H1 (cell line): ENCODE data around the gene ADK. TPM values are rescaled to one million over a fixed set of nuclear protein-coding genes. Genes with fewer than 3 reads are reported as not detected.

Experiments
- CTCF ChIA-PET: fragments of 300-600 bp; sonication (Branson Sonifier 250); formaldehyde crosslinking; loops from one replicate; lab custom pipeline; 2021; ENCODE audit not compliant: partially characterized antibody; lab: Charles Lee
- POLR2A ChIA-PET: fragments of 300-600 bp; sonication (Branson Sonifier 250); formaldehyde crosslinking; loops from one replicate; lab custom pipeline; 2021; ENCODE audit warnings: inconsistent platforms; ENCODE audit not compliant: partially characterized antibody; lab: Charles Lee
- DNase-seq, 2 experiments: peaks; one replicate each; pipeline versions ENCODE4 v3.0.0 to v3.0.0-alpha.2; 2010 to 2022; ENCODE audit warnings: low spot score in 2 of 2, low read depth in 1 of 2, mixed read lengths in 1 of 2
- FAIRE-seq: peaks from 2 replicates; lab custom pipeline; 2011; peaks lifted over from hg19 to GRCh38; lab: Jason Lieb, UNC
- H2AFZ ChIP-seq: 2 replicates; pipeline ENCODE4 v1.8.1; 2012; ENCODE audit warnings: low read length, inconsistent platforms
- H2AK5ac ChIP-seq: 2 replicates; pipeline ENCODE4 v1.6.1; 2013; ENCODE audit warnings: low read depth, low read length
- H2BK120ac ChIP-seq: replicated peaks from 2 replicates; pipeline ENCODE3; 2013; ENCODE audit warnings: low read depth, low read length, inconsistent platforms
- H2BK12ac ChIP-seq: 2 replicates; pipeline ENCODE4 v1.6.1; 2013; ENCODE audit warnings: low read depth, low read length
- H2BK15ac ChIP-seq: 2 replicates; pipeline ENCODE4 v1.6.1; 2013; ENCODE audit warnings: low read length
- H2BK20ac ChIP-seq: 2 replicates; pipeline ENCODE4 v1.6.1; 2013; ENCODE audit warnings: low read length
- H2BK5ac ChIP-seq: 2 replicates; pipeline ENCODE4 v1.6.1; 2013; ENCODE audit warnings: low read depth, low read length
- H3K14ac ChIP-seq: 2 replicates; pipeline ENCODE4 v1.6.1; 2013; ENCODE audit warnings: inconsistent platforms; ENCODE audit not compliant: insufficient read length
- H3K18ac ChIP-seq: 2 replicates; pipeline ENCODE4 v1.6.1; 2013; ENCODE audit warnings: low read length; ENCODE audit errors: extremely low read depth
- H3K23ac ChIP-seq: 2 replicates; pipeline ENCODE4 v1.6.1; 2013; ENCODE audit warnings: inconsistent platforms; ENCODE audit not compliant: insufficient read length
- H3K23me2 ChIP-seq: 2 replicates; pipeline ENCODE4 v1.6.1; 2013; ENCODE audit warnings: low read depth, low read length
- H3K27ac ChIP-seq: 2 replicates; pipeline ENCODE4 v1.6.1; 2011; ENCODE audit warnings: low read depth, low read length, inconsistent platforms
- H3K27me3 ChIP-seq, 4 experiments: replicated peaks in 1 of 4; 1 replicate in 1 of 4; 2 replicates in 3 of 4; pipeline versions ENCODE4 v1.6.1 to v1.8.1; 2011 to 2013; ENCODE audit warnings: low read length in 3 of 4, mild to moderate bottlenecking in 3 of 4, inconsistent platforms in 2 of 4, mixed read lengths in 2 of 4, moderate library complexity in 1 of 4; ENCODE audit not compliant: control insufficient read depth in 3 of 4, insufficient read depth in 3 of 4; ENCODE audit errors: extremely low read depth in 1 of 4
- H3K36me3 ChIP-seq, 4 experiments: 2 replicates each; pipeline versions ENCODE4 v1.6.1 to v1.8.1; 2011 to 2013; ENCODE audit warnings: mild to moderate bottlenecking in 4 of 4, low read length in 3 of 4, moderate library complexity in 2 of 4, control low read depth in 1 of 4, inconsistent platforms in 1 of 4; ENCODE audit not compliant: insufficient read depth in 4 of 4, control insufficient read depth in 2 of 4
- H3K4ac ChIP-seq: replicated peaks from 2 replicates; pipeline ENCODE3; 2013; ENCODE audit warnings: low read length, low read depth, mixed read lengths, inconsistent platforms; ENCODE audit not compliant: insufficient read length
- H3K4me1 ChIP-seq, 4 experiments: replicated peaks in 1 of 4; 1 replicate in 1 of 4; 2 replicates in 3 of 4; pipeline versions ENCODE4 v1.6.1 to v1.8.1; 2011 to 2013; ENCODE audit warnings: low read length in 3 of 4, inconsistent platforms in 2 of 4, mixed read lengths in 1 of 4; ENCODE audit not compliant: insufficient read depth in 4 of 4, control insufficient read depth in 3 of 4
- H3K4me2 ChIP-seq, 2 experiments: 2 replicates each; pipeline versions ENCODE4 v1.6.1 to v1.8.1; 2011 to 2013; ENCODE audit warnings: low read depth in 2 of 2, low read length in 2 of 2, control low read depth in 1 of 2, inconsistent platforms in 1 of 2, mild to moderate bottlenecking in 1 of 2; ENCODE audit not compliant: insufficient read depth in 1 of 2
- H3K4me3 ChIP-seq, 4 experiments: fragments of 200-600, 300-600 bp in 1 of 4; sonication (generic), shearing (Covaris generic), sonication (Bioruptor Twin) in 1 of 4; 2 replicates each; pipeline versions ENCODE4 v1.5.1 to v1.8.1; 2011 to 2016; ENCODE audit warnings: low read length in 4 of 4, low read depth in 3 of 4, control low read depth in 2 of 4, inconsistent platforms in 2 of 4, mild to moderate bottlenecking in 2 of 4, mixed read lengths in 1 of 4, moderate library complexity in 1 of 4; ENCODE audit not compliant: insufficient read depth in 2 of 4; ENCODE audit errors: extremely low read depth in 1 of 4
- H3K56ac ChIP-seq: replicated peaks from 2 replicates; pipeline ENCODE3; 2013; ENCODE audit warnings: low read depth, mild to moderate bottlenecking, mixed read lengths, low read length, inconsistent platforms; ENCODE audit not compliant: insufficient read length
- H3K79me1 ChIP-seq: 2 replicates; pipeline ENCODE4 v1.6.1; 2013; ENCODE audit warnings: low read depth, low read length, control low read depth
- H3K79me2 ChIP-seq, 2 experiments: 2 replicates each; pipeline versions ENCODE4 v1.6.1 to v1.8.1; 2012 to 2013; ENCODE audit warnings: low read length in 2 of 2, mild to moderate bottlenecking in 2 of 2, inconsistent platforms in 1 of 2; ENCODE audit not compliant: insufficient read depth in 2 of 2, control insufficient read depth in 1 of 2
- H3K9ac ChIP-seq, 4 experiments: replicated peaks in 1 of 4; 1 replicate in 1 of 4; 2 replicates in 3 of 4; pipeline versions ENCODE4 v1.6.1 to v1.8.1; 2011 to 2013; ENCODE audit warnings: low read depth in 3 of 4, low read length in 3 of 4, control low read depth in 2 of 4, mild to moderate bottlenecking in 2 of 4, moderate library complexity in 2 of 4, inconsistent platforms in 1 of 4; ENCODE audit errors: extremely low read depth in 1 of 4
- H3K9me3 ChIP-seq, 2 experiments: 2 replicates each; pipeline versions ENCODE4 v1.6.1 to v1.8.1; 2012 to 2013; ENCODE audit warnings: mild to moderate bottlenecking in 2 of 2, moderate library complexity in 2 of 2, control low read depth in 1 of 2, inconsistent platforms in 1 of 2, low read depth in 1 of 2, low read length in 1 of 2, mixed read lengths in 1 of 2; ENCODE audit not compliant: insufficient read depth in 2 of 2
- H4K20me1 ChIP-seq, 2 experiments: replicated peaks in 1 of 2; 2 replicates each; pipeline versions ENCODE3 to v1.8.1; 2011 to 2013; ENCODE audit warnings: inconsistent platforms in 2 of 2, low read length in 2 of 2, mild to moderate bottlenecking in 1 of 2; ENCODE audit not compliant: insufficient read depth in 2 of 2, control insufficient read depth in 1 of 2
- H4K5ac ChIP-seq: 2 replicates; pipeline ENCODE4 v1.6.1; 2013; ENCODE audit warnings: low read length, low read depth, mixed read lengths, inconsistent platforms; ENCODE audit not compliant: insufficient read length
- H4K8ac ChIP-seq: 2 replicates; pipeline ENCODE4 v1.8.0; 2013; ENCODE audit warnings: mild to moderate bottlenecking, moderate library complexity, low read length, inconsistent platforms; ENCODE audit not compliant: insufficient read depth; ENCODE audit errors: extremely low read depth
- H4K91ac ChIP-seq: replicated peaks from 2 replicates; pipeline ENCODE3; 2013; ENCODE audit warnings: low read length, mixed read lengths, inconsistent platforms; ENCODE audit not compliant: insufficient read length
- RFX5 ChIP-seq: IDR thresholded peaks from 2 replicates; pipeline ENCODE4 v1.6.1; 2011; ENCODE audit warnings: low read depth, low read length, improper control_type of control experiment, borderline replicate concordance
- TBP ChIP-seq: IDR thresholded peaks from 2 replicates; pipeline ENCODE4 v1.6.1; 2011; ENCODE audit warnings: low read depth, low read length, improper control_type of control experiment
- TCF12 ChIP-seq: IDR thresholded peaks from 2 replicates; pipeline ENCODE4 v1.6.1; 2011; ENCODE audit warnings: low read depth, mild to moderate bottlenecking, low read length
- YY1 ChIP-seq: IDR thresholded peaks from 2 replicates; pipeline ENCODE4 v1.6.1; 2011; ENCODE audit warnings: low read depth, mild to moderate bottlenecking, low read length
- WGBS, 2 experiments: shearing (Covaris generic) in 1 of 2; methylation state at CpG; one replicate each; pipeline versions ENCODE4 v1.1.6 to v1.1.7; 2013 to 2015; ENCODE audit warnings: low lambda C conversion rate in 2 of 2, mixed read lengths in 2 of 2, inconsistent platforms in 1 of 2, low coverage in 1 of 2, missing lambda C conversion rate in 1 of 2; ENCODE audit not compliant: insufficient replicate concordance in 2 of 2, insufficient coverage in 1 of 2, insufficient read length in 1 of 2; ENCODE audit errors: extremely low coverage in 1 of 2, missing lambda C conversion rate in 1 of 2; 5-methylcytosine and 5-hydroxymethylcytosine counted together
- polyA plus RNA-seq, 7 experiments: library from polyadenylated mRNA; depleted of rRNA in 3 of 7; stranded (reverse) in 5 of 7; unstranded in 2 of 7; fragments of >200 nt in 5 of 7; fragments of 200-250 nt in 2 of 7; gene quantifications; 1 replicate in 5 of 7; 2 replicates in 1 of 7; 4 replicates in 1 of 7; pipeline versions ENCODE4 v1.2.1 to v1.2.3, GENCODE V29; 2011 to 2013; ENCODE audit warnings: missing spikeins in 2 of 7, mixed read lengths in 2 of 7
- total RNA-seq: library from RNA; stranded (reverse); fragmentation: NEBNext Ultra II Directional; extraction: Animal tissue kit (Norgen Biotek cat#: 25700); gene quantifications from 2 replicates; pipeline ENCODE4 v1.2.1, GENCODE V29; 2021

The ADK gene
- total and polyA plus RNA-seq, 2 of the 8 experiments (the other 6 are each of a cell fraction or from before 2014, with no cell fraction given) = 12.3 to 42.4 TPM

DNA sequence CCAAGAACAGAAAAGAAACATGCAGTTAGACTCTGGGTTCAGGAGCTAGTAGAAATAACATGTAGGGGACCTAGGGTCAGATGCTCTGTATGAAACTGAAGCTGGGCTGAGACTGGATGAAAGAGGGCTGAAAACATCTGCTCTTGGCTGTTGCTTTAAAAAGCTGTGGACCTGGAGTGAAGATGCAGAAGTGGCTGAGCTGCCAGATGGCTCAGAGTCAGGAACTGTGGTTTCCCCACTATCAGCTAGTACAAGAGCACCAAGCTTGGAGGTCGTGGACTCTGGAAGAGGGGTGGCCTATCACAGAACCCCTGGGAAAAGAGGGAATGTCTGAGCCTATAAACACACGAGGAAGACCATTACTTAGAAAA, 5.9 kb downstream of the ADK start:
- Histone ChIP-seq H2BK12ac (no peak overlapping the region), H3K27me3 (no peaks in the 10 kb centered on the region), H3K18ac (no peak overlapping the region), H3K27ac (no peak overlapping the region), H3K79me1 (peaks cover 2% of the 10 kb centered on the region), H4K8ac (no peak overlapping the region), H3K9ac (no peak overlapping the region), H3K4me1 (no peaks in the 10 kb centered on the region; a peak in 4 of 7 replicates), H3K36me3 (no peaks in the 10 kb centered on the region), H2BK120ac (no peak overlapping the region), H3K23ac (no peak overlapping the region), H2BK20ac (no peak overlapping the region), H3K4me2 (no peak overlapping the region), H3K9me3 (no peaks in the 10 kb centered on the region), H3K23me2 (0 out of 2 replicates have a peak, but pooled peaks cover under 1% of the 10 kb centered on the region), H2BK15ac (no peak overlapping the region), H4K91ac (no peak overlapping the region), H2BK5ac (no peak overlapping the region), H4K20me1 (peaks cover 2 to 7% of the 10 kb centered on the region in 2 experiments), H3K4ac (no peak overlapping the region), H2AFZ (no peak overlapping the region), H3K4me3 (no peak overlapping the region), H2AK5ac (no peak overlapping the region), H3K14ac (no peak overlapping the region), H4K5ac (no peak overlapping the region), H3K79me2 (peaks cover 3 to 80% of the 10 kb centered on the region in 2 experiments; a peak in 3 of 4 replicates), H3K56ac (no peak overlapping the region)
- CTCF ChIA-PET = interaction anchor here (1.2 to 1.4 kb wide), 3 partner anchors 8 to 87 kb away, joined by 3 to 4 read pairs (median 4); no protein-coding TSS in a partner anchor
- TF ChIP-seq RFX5 = no peak
- no peak for TF ChIP-seq TBP
- TF ChIP-seq TCF12 = no peak
- no peak for TF ChIP-seq YY1
- POLR2A ChIA-PET = interaction anchor here (1.1 to 3.3 kb wide), 2 partner anchors 8 to 20 kb away, joined by 4 to 14 read pairs; no protein-coding TSS in a partner anchor
- FAIRE-seq (no peak), DNase-seq (no peak)
- 80% methylated on average over 2 of the region's 2 CpGs; no CpG with 5 or more reads in 1 of the 2 experiments for WGBS, 2 experiments
